Naive thymus-derived CD4-positive, alpha-beta T cell (primary cell): ENCODE data around the gene F8. TPM values are rescaled to one million over a fixed set of nuclear protein-coding genes. Genes with fewer than 3 reads are reported as not detected.

Experiments
- ATAC-seq: fragments of 150-1000 bp; cut with Tn5 transposase; 2 replicates; pipeline ENCODE4 v1.10.0; 2021; ENCODE audit warnings: mild to moderate bottlenecking, moderate library complexity
- CTCF ChIA-PET: fragments of 350-600 bp; sonication (Branson Sonifier 250); formaldehyde crosslinking; loops from one replicate; lab custom pipeline; 2021; ENCODE audit warnings: antibody characterized with exemption; lab: Charles Lee
- POLR2A ChIA-PET: fragments of 350-600 bp; sonication (Branson Sonifier 250); formaldehyde crosslinking; loops from one replicate; lab custom pipeline; 2021; ENCODE audit warnings: antibody characterized with exemption, inconsistent platforms; lab: Charles Lee
- DNase-seq, 9 donors: peaks; one replicate each; pipeline versions ENCODE4 v3.0.0 to v3.0.0-alpha.2; 2020 to 2022; ENCODE audit warnings: mixed read lengths in 1 of 9
- H3K27ac ChIP-seq: one replicate; pipeline ENCODE4 v1.7.0; 2013; ENCODE audit warnings: mild to moderate bottlenecking, low read depth, low read length, moderate library complexity
- H3K27me3 ChIP-seq, 2 donors: one replicate each; pipeline ENCODE4 v1.7.0; 2013; ENCODE audit warnings: low read length in 2 of 2, mild to moderate bottlenecking in 2 of 2, moderate library complexity in 2 of 2; ENCODE audit not compliant: control insufficient read depth in 2 of 2, insufficient read depth in 2 of 2
- H3K36me3 ChIP-seq, 3 experiments: 1 replicate in 2 of 3; 2 replicates in 1 of 3; pipeline ENCODE4 v1.7.0; 2013; ENCODE audit warnings: low read length in 3 of 3, mild to moderate bottlenecking in 3 of 3, moderate library complexity in 1 of 3; ENCODE audit not compliant: insufficient read depth in 3 of 3, control insufficient read depth in 2 of 3
- H3K4me1 ChIP-seq, 2 donors: one replicate each; pipeline ENCODE4 v1.7.0; 2013; ENCODE audit warnings: low read length in 2 of 2, mild to moderate bottlenecking in 2 of 2, moderate library complexity in 1 of 2; ENCODE audit not compliant: control insufficient read depth in 2 of 2, insufficient read depth in 2 of 2
- H3K4me3 ChIP-seq: 2 replicates; pipeline ENCODE4 v1.7.0; 2013; ENCODE audit warnings: mild to moderate bottlenecking, low read length
- H3K9me3 ChIP-seq, 3 experiments: 1 replicate in 2 of 3; 2 replicates in 1 of 3; pipeline ENCODE4 v1.7.0; 2013; ENCODE audit warnings: low read length in 3 of 3; ENCODE audit not compliant: control insufficient read depth in 2 of 3
- H3K27ac Mint-ChIP-seq, 9 donors: one replicate each; pipeline ENCODE4 v1.8.0; 2020 to 2022; ENCODE audit warnings: mixed read lengths in 9 of 9, mild to moderate bottlenecking in 8 of 9, moderate library complexity in 5 of 9, inconsistent platforms in 2 of 9
- H3K27me3 Mint-ChIP-seq, 5 donors: one replicate each; pipeline ENCODE4 v1.8.0; 2021 to 2022; ENCODE audit warnings: mixed read lengths in 5 of 5, mild to moderate bottlenecking in 1 of 5
- H3K36me3 Mint-ChIP-seq, 5 donors: one replicate each; pipeline ENCODE4 v1.8.0; 2020 to 2022; ENCODE audit warnings: mixed read lengths in 5 of 5, mild to moderate bottlenecking in 3 of 5, inconsistent platforms in 1 of 5
- H3K4me1 Mint-ChIP-seq, 7 donors: one replicate each; pipeline ENCODE4 v1.8.0; 2020 to 2022; ENCODE audit warnings: mixed read lengths in 7 of 7, mild to moderate bottlenecking in 3 of 7, inconsistent platforms in 1 of 7
- H3K4me3 Mint-ChIP-seq, 10 donors: one replicate each; pipeline ENCODE4 v1.8.0; 2020 to 2022; ENCODE audit warnings: mild to moderate bottlenecking in 10 of 10, mixed read lengths in 10 of 10, moderate library complexity in 6 of 10, inconsistent platforms in 2 of 10
- H3K9me3 Mint-ChIP-seq, 11 donors: one replicate each; pipeline ENCODE4 v1.8.0; 2020 to 2022; ENCODE audit warnings: mixed read lengths in 11 of 11, mild to moderate bottlenecking in 4 of 11, inconsistent platforms in 1 of 11, moderate library complexity in 1 of 11
- intact Hi-C, 2 donors: fragments of 100-400 bp; cut with micrococcal nuclease; formaldehyde crosslinking; loops; one replicate each; pipeline ENCODE4 v1.15.1; 2023
- polyA plus RNA-seq, 2 donors: library from polyadenylated mRNA; unstranded; fragments of 300-500 nt; fragmentation: Illumina TruSeq; gene quantifications; one replicate each; pipeline ENCODE4 v1.2.3, GENCODE V29; 2021
- total RNA-seq, 6 experiments: library from RNA in 5 of 6; stranded (reverse) in 5 of 6; gene quantifications; 1 replicate in 5 of 6; 2 replicates in 1 of 6; pipeline ENCODE4 v1.2.3 and lab custom pipeline; 2021 to 2026

Gene F8
- total and polyA plus RNA-seq, 7 experiments from 2014 or later: 0.61 to 5.7 (median 1.3) TPM

- ATAC-seq (no peak), DNase-seq (no peak)
- intact Hi-C loops: loop anchor here (5.0 to 10.0 kb wide), 2 partner anchors 38 to 810 kb away; partner anchors contain the start of genes SPRY3 (in 1 of the 2) and TMLHE (in 1 of the 2)
- H3K4me1 Mint-ChIP-seq: peaks cover 16 to 53% (median 49%) of the 10 kb centered on the region in 7 donors
- H3K4me3 Mint-ChIP-seq: peak overlapping the region; percentile 80 to 91 (median 84)
- H3K36me3 Mint-ChIP-seq: peaks cover 0 to 3% (median 0%) of the 10 kb centered on the region in 5 donors
- no peaks in the 10 kb centered on the region for H3K27me3 Mint-ChIP-seq
- ChIA-PET POLR2A (interaction anchor here (2.1 kb wide), 1 partner anchor 42 kb away, joined by 15 read pairs; the partner anchor contains the start of gene DKC1), CTCF (no interaction called here)
- Histone ChIP-seq H3K36me3 (no peaks in the 10 kb centered on the region), H3K4me3 (peak overlapping the region; percentile 55), H3K4me1 (peaks cover 0 to 34% of the 10 kb centered on the region in 2 donors), H3K27me3 (no peaks in the 10 kb centered on the region), H3K9me3 (no peaks in the 10 kb centered on the region), H3K27ac (peak overlapping the region; percentile 74)
- H3K9me3 Mint-ChIP-seq: peaks cover 0 to 3% (median 0%) of the 10 kb centered on the region in 11 donors
- H3K27ac Mint-ChIP-seq: peak overlapping the region; percentile 31 to 82 (median 73)
Measured at GRCh38 chrX:154804261-154804956, 218.1 kb downstream of the F8 start.

DNA sequence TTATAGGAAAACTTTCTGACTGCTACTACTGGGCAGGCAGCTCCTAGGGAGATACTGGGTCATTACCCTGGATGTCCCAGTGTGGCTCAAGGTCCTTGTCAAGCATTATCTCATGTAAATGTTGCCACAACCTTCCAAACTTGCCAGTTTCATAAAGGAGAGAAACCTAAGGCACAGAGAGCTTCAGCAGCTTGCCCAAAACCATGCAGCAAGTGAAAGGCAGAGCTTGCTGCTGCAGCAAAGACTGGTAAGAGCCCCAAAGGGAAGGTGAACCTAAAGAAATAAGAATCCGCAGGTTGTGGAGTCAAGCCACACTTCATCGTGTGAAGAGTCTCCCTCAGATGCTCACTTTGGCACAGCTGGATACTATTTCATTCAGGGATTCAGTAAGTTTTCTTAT is 219.6 kb downstream of the F8 start:
- Histone ChIP-seq H3K27ac (peak overlapping the region; percentile 48), H3K9me3 (no peaks in the 10 kb centered on the region), H3K4me3 (no peak overlapping the region), H3K4me1 (peaks cover 0 to 40% of the 10 kb centered on the region in 2 donors), H3K36me3 (no peaks in the 10 kb centered on the region), H3K27me3 (no peaks in the 10 kb centered on the region)
- ChIA-PET CTCF (no interaction called here), POLR2A (no interaction called here)
- H3K9me3 Mint-ChIP-seq: peaks cover 0 to 3% (median 0%) of the 10 kb centered on the region in 11 donors
- ATAC-seq (no peak), DNase-seq (no peak)
- peak overlapping the region in 8 of 10 donors; percentile 29 to 87 (median 68) for H3K4me3 Mint-ChIP-seq
- intact Hi-C loops: loop anchor here (5.0 to 10.0 kb wide), 2 partner anchors 39 to 812 kb away; partner anchors contain the start of genes SPRY3 (in 1 of the 2) and TMLHE (in 1 of the 2)
- H3K27me3 Mint-ChIP-seq: no peaks in the 10 kb centered on the region
- H3K36me3 Mint-ChIP-seq: peaks cover 0 to 3% (median 0%) of the 10 kb centered on the region in 5 donors
- peaks cover 20 to 64% (median 56%) of the 10 kb centered on the region in 7 donors for H3K4me1 Mint-ChIP-seq
- H3K27ac Mint-ChIP-seq: peak overlapping the region in 7 of 9 donors; percentile 32 to 92 (median 72)

- peak overlapping the region; percentile 39 for H3K27ac ChIP-seq
- H3K4me1 ChIP-seq: peaks cover 0 to 40% of the 10 kb centered on the region in 2 donors
- H3K4me3 ChIP-seq: no peak overlapping the region
- Mint-ChIP-seq H3K9me3 (no peaks in the 10 kb centered on the region), H3K4me3 (peak overlapping the region; percentile 7 to 77 (median 52)), H3K27me3 (no peaks in the 10 kb centered on the region), H3K27ac (peak overlapping the region; percentile 33 to 84 (median 58)), H3K4me1 (peaks cover 20 to 70% (median 57%) of the 10 kb centered on the region in 7 donors), H3K36me3 (peaks cover 0 to 12% (median 0%) of the 10 kb centered on the region in 5 donors)
- POLR2A ChIA-PET: no interaction called here
- CTCF ChIA-PET: no interaction called here
- H3K27me3 ChIP-seq: no peaks in the 10 kb centered on the region
- no peaks in the 10 kb centered on the region for H3K36me3 ChIP-seq
- intact Hi-C loops: loop anchor here (5.0 to 10.0 kb wide), 2 partner anchors 42 to 814 kb away; partner anchors contain the start of genes SPRY3 (in 1 of the 2) and TMLHE (in 1 of the 2)
- H3K9me3 ChIP-seq: no peaks in the 10 kb centered on the region
- no peak for DNase-seq
- no peak for ATAC-seq
Measured at GRCh38 chrX:154800478-154801210, 221.9 kb downstream of the F8 start.

DNA sequence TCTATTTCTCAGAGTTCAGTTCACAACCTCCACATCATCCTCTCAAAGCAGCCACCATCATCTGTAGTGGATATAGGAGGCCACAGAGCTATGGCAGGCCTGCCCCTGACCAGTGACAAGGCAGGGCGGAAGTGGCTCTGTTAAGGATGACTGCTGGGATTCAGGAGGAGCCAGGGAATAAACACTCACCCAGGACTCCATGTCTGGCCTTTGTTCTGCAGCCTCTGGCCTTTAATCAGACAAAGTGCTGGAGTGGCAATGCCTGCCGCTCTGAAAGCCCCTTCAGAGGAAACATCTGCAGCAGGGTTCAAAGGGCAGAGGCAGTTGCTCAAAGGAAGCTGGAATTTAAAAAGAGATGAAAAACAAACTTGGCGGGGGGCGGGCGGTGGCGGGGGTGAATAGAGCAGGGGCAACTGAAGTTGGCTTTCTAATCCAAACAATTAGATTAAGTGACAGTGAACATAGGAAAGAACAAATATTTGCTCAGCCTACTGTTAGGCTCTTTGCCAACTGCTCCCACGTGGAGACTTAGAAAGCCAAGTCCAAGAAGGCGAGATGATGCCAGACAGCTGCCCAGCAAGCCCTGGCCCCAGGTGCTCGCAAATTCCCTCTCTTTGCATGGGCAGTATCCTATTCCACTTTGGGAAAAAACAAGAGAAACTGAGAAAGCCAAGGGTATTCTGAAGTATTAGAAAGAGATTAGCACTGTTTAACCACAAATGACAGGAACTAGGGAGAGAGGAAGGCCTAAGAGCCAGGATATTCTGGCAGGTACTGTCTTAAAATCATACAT is 222.8 kb downstream of the F8 start:
- H3K4me1 ChIP-seq: peaks cover 0 to 40% of the 10 kb centered on the region in 2 donors
- H3K36me3 Mint-ChIP-seq: peaks cover 0 to 12% (median 0%) of the 10 kb centered on the region in 5 donors
- no peaks in the 10 kb centered on the region for H3K9me3 Mint-ChIP-seq

GRCh38 chrX:154797006-154797405 is 225.5 kb downstream of the F8 start:
- ATAC-seq (no peak), DNase-seq (no peak)
- Histone ChIP-seq H3K27ac (no peak overlapping the region), H3K9me3 (no peaks in the 10 kb centered on the region), H3K4me3 (no peak overlapping the region), H3K27me3 (no peaks in the 10 kb centered on the region), H3K36me3 (no peaks in the 10 kb centered on the region), H3K4me1 (peaks cover 0 to 28% of the 10 kb centered on the region in 2 donors)
- Mint-ChIP-seq H3K27ac (peak overlapping the region in 2 of 9 donors; percentile 28 to 29), H3K9me3 (no peaks in the 10 kb centered on the region), H3K27me3 (no peaks in the 10 kb centered on the region), H3K4me3 (no peak overlapping the region), H3K36me3 (peaks cover 0 to 12% (median 0%) of the 10 kb centered on the region in 5 donors), H3K4me1 (peaks cover 14 to 57% (median 34%) of the 10 kb centered on the region in 7 donors)
- intact Hi-C loops: no loop called here
- ChIA-PET CTCF (no interaction called here), POLR2A (interaction anchor here (0.6 kb wide), 1 partner anchor 22 kb away, joined by 3 read pairs; no protein-coding TSS in a partner anchor)

More for the DNA sequence above, 222.8 kb downstream of the F8 start:
- H3K27ac Mint-ChIP-seq: peak overlapping the region; percentile 22 to 84 (median 57)
- no peaks in the 10 kb centered on the region for H3K27me3 ChIP-seq
- intact Hi-C loops: loop anchor here (5.0 to 10.0 kb wide), 2 partner anchors 43 to 815 kb away; partner anchors contain the start of genes SPRY3 (in 1 of the 2) and TMLHE (in 1 of the 2)
- POLR2A ChIA-PET: interaction anchor here (1.7 kb wide), 1 partner anchor 37 kb away, joined by 6 read pairs; the partner anchor contains the start of gene DKC1
- CTCF ChIA-PET: no interaction called here
- no peak for DNase-seq
- H3K4me1 Mint-ChIP-seq: peaks cover 20 to 73% (median 58%) of the 10 kb centered on the region in 7 donors
- H3K4me3 Mint-ChIP-seq: peak overlapping the region in 9 of 10 donors; percentile 31 to 77 (median 50)
- peak overlapping the region; percentile 39 for H3K27ac ChIP-seq
- no peak overlapping the region for H3K4me3 ChIP-seq
- H3K27me3 Mint-ChIP-seq: no peaks in the 10 kb centered on the region
- ATAC-seq: no peak
- no peaks in the 10 kb centered on the region for H3K9me3 ChIP-seq
- no peaks in the 10 kb centered on the region for H3K36me3 ChIP-seq
